ENCODE results near the gene CDKN2AIP.
A peak's percentile ranks its signal among the peaks of the same experiment; 100 is the strongest.

Gene CDKN2AIP

DNA sequence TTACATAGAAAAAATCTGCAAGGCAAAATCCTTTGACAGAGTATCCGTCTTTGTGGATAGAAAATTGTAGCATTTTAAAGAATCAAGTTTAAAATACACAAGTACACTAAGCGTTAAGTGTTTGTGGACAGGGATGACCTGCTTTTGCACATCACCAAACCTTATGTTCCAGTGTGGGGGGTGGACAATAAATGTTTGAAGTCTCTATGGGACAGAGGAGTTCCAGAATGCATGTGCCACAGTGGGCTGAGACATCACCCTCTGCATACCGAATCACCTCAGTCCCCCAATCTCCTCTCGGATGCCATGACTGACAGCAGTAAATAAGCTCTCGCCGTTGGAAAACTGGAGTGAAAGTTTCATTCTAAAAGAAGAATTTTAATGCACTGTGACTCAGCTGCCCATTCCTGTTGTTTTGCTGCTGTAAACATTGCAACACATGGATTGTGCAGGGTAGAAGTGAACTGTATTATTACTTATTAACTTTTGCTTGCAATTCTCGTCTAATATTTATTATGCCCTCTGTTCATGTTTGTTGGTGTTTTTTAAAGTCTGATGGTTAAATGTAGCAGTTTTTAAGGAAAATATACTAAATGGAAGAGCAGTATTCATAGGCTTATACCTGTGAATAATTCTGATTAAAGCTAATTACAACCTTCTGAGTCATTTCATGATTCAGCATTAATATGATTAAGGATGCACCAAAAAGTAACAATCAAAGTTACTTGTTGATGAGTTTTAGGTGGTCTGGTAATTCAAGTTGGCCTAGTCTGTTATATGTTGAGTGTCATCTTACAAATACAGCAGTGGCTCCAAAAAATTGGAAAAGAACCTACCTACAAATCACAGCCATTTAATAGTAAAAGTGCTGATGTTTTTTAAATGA is 24.0 kb downstream of the CDKN2AIP start:
- no peaks in the 10 kb centered on the region for H3K4me1 ChIP-seq
- no peaks in the 10 kb centered on the region for H3K9me3 ChIP-seq
- no peaks in the 10 kb centered on the region for H3K27me3 ChIP-seq
- H3K36me3 ChIP-seq: no peaks in the 10 kb centered on the region
- TF ChIP-seq, protein P1, sequence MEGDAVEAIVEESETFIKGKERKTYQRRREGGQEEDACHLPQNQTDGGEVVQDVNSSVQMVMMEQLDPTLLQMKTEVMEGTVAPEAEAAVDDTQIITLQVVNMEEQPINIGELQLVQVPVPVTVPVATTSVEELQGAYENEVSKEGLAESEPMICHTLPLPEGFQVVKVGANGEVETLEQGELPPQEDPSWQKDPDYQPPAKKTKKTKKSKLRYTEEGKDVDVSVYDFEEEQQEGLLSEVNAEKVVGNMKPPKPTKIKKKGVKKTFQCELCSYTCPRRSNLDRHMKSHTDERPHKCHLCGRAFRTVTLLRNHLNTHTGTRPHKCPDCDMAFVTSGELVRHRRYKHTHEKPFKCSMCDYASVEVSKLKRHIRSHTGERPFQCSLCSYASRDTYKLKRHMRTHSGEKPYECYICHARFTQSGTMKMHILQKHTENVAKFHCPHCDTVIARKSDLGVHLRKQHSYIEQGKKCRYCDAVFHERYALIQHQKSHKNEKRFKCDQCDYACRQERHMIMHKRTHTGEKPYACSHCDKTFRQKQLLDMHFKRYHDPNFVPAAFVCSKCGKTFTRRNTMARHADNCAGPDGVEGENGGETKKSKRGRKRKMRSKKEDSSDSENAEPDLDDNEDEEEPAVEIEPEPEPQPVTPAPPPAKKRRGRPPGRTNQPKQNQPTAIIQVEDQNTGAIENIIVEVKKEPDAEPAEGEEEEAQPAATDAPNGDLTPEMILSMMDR (IDR thresholded peaks at IDR 0.05; ENCODE audit: low read depth, low read length): no peak
- DNase-seq: no peak
- no peak overlapping the region for H3K4me3 ChIP-seq (ENCODE audit: low read depth, low read length)

DNA sequence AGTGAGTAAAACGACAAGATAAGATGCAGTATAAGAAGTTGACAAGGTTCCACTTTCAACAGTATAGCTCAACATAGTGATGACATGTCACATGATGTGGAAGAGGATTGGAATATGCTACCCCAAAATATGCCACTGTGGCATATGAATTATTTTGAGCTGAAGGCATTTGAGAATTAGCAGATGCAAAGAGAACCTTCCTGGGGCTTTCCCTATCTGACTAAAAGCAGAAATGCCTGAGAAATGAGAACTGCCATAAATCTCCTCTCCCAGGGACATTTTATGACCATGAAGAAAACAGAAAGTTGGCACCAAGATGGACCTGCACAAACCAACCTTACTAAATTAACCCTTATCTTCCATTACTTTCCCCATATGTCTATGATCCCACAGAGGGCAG is 24.8 kb downstream of the CDKN2AIP start:
- no peaks in the 10 kb centered on the region for H3K4me1 ChIP-seq
- TF ChIP-seq, protein P1 (IDR thresholded peaks at IDR 0.05; ENCODE audit: low read depth, low read length): no peak
- H3K27me3 ChIP-seq: no peaks in the 10 kb centered on the region
- no peaks in the 10 kb centered on the region for H3K9me3 ChIP-seq
- H3K4me3 ChIP-seq (ENCODE audit: low read depth, low read length): no peak overlapping the region
- no peak for DNase-seq
- H3K36me3 ChIP-seq: no peaks in the 10 kb centered on the region

DNA sequence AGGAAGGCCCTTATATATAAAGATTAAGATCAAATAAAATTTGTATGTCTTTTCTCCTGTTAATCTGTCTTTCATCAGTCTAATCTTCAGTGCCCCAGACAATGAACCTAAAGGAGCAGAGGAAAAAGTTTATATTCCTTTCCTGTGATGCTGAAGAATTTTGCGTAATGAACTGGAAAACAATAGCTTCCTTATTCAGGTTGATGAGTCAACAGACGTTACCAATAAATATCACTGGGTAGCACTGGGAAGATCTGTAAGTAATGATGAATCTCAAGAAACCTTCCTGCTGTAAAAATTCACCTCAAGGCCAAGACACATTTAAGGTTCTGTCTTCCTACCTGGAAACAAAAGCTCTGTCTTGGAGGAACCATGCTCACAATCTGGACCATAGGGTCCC is 25.5 kb downstream of the CDKN2AIP start:
- Histone ChIP-seq H3K4me3 (ENCODE audit: low read depth, low read length) (no peak overlapping the region), H3K36me3 (no peaks in the 10 kb centered on the region), H3K27me3 (no peaks in the 10 kb centered on the region), H3K4me1 (no peaks in the 10 kb centered on the region), H3K9me3 (no peaks in the 10 kb centered on the region)
- DNase-seq: no peak
- TF ChIP-seq, protein P1 (IDR thresholded peaks at IDR 0.05; ENCODE audit: low read depth, low read length): no peak

DNA sequence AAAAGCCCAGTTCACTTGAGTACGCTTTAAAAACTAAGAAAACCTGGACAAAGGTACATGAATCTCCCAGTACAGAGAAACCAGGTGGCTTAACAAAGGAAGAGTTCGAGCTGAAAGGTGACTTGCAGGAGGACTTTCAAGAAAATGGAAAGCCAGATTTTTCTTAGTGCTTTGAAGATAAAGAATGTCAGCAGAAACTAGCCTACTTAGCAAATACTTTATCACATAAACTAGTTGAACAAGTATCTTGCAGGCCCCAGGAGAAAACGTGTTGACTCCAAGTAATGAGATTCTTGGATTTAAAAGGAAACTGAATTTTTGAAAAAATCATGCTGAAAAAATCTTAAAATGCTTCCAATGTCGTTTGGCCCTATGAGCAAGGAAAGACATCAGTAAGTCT is 26.4 kb downstream of the CDKN2AIP start:
- TF ChIP-seq, protein P1 (IDR thresholded peaks at IDR 0.05; ENCODE audit: low read depth, low read length): no peak
- no peak for DNase-seq
- H3K36me3 ChIP-seq: no peaks in the 10 kb centered on the region
- no peak overlapping the region for H3K4me3 ChIP-seq (ENCODE audit: low read depth, low read length)
- H3K4me1 ChIP-seq: no peaks in the 10 kb centered on the region
- no peaks in the 10 kb centered on the region for H3K9me3 ChIP-seq
- H3K27me3 ChIP-seq: no peaks in the 10 kb centered on the region

DNA sequence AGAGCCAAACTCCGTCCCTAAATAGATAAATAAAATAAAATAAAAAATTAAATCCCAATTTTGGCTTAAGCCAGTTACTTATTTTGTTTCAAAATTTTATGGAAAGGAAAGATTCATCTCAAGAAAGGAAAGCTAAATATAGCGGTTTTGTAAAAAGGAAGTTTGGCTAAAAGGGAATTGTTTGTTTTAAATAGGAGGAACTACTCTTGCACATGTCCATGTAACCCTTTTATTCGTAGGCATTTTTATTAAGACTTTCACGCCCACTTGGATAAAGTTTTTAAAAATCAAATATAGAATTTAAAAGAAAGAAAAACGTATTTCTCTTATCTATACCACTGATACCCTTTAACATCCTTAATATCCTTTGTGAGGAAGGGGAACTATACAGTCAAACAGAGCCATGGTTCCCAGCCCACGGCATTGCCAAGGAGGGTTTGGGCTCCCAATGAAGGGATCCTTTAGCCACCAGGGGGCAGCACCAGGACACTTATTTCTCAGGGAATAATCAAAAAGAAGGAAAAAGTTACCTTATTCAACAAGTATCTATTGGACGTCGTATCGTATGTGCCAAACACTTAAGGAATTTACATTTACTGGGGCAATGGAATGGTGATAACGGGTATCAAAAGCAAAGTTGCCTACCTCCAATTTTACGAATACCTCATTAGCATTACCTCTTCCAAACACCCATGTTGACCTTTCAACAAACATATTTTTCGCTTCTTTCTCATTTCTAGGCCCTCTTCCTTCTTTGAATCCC is 27.7 kb downstream of the CDKN2AIP start:
- Histone ChIP-seq H3K4me1 (no peaks in the 10 kb centered on the region), H3K4me3 (ENCODE audit: low read depth, low read length) (no peak overlapping the region)
- peak; percentile 91 for DNase-seq

More for the DNA sequence above, 27.7 kb downstream of the CDKN2AIP start:
- Histone ChIP-seq H3K27me3 (no peaks in the 10 kb centered on the region), H3K36me3 (no peaks in the 10 kb centered on the region), H3K9me3 (no peaks in the 10 kb centered on the region)
- TF ChIP-seq, protein P1 (IDR thresholded peaks at IDR 0.05; ENCODE audit: low read depth, low read length): peak; percentile 90

Data from BE2C (cell line).